HG03066 (cell line): ENCODE data around the gene DSCAML1.

Source experiments
- ATAC-seq: cut with Tn5 transposase; IDR thresholded peaks from one replicate; pipeline ENCODE4 v1.9.1; 2021; ENCODE audit warnings: low read depth; ENCODE audit not compliant: unreplicated experiment

DSCAML1 gene

GRCh38 chr11:117643606-117644300 lies 153.3 kb downstream of the DSCAML1 start:
- no peak for ATAC-seq

GRCh38 chr11:117642835-117643234 lies 154.2 kb downstream of the DSCAML1 start:
- no peak for ATAC-seq

GRCh38 chr11:117642396-117642795 lies 154.6 kb downstream of the DSCAML1 start:
- no peak for ATAC-seq

GRCh38 chr11:117641008-117641915 lies 155.8 kb downstream of the DSCAML1 start:
- ATAC-seq: no peak

- no peak for ATAC-seq
Measured at GRCh38 chr11:117640041-117640440, 157.0 kb downstream of the DSCAML1 start.

GRCh38 chr11:117639601-117640000 lies 157.4 kb downstream of the DSCAML1 start:
- no peak for ATAC-seq

- ATAC-seq: no peak
Measured at GRCh38 chr11:117638911-117639543, 158.0 kb downstream of the DSCAML1 start.

- no peak for ATAC-seq
Measured at GRCh38 chr11:117634756-117635603, 162.0 kb downstream of the DSCAML1 start.

GRCh38 chr11:117633976-117634755 lies 162.8 kb downstream of the DSCAML1 start:
- no peak for ATAC-seq

GRCh38 chr11:117633186-117633754 lies 163.7 kb downstream of the DSCAML1 start:
- no peak for ATAC-seq

- ATAC-seq: no peak
Measured at GRCh38 chr11:117632306-117632705, 164.7 kb downstream of the DSCAML1 start.

GRCh38 chr11:117631336-117632140 lies 165.5 kb downstream of the DSCAML1 start:
- ATAC-seq: no peak

- no peak for ATAC-seq
Measured at GRCh38 chr11:117629891-117630538, 167.0 kb downstream of the DSCAML1 start.

GRCh38 chr11:117629146-117629545 lies 167.9 kb downstream of the DSCAML1 start:
- ATAC-seq: no peak

- no peak for ATAC-seq
Measured at GRCh38 chr11:117627259-117627658, 169.8 kb downstream of the DSCAML1 start.

- ATAC-seq: no peak
Measured at GRCh38 chr11:117626576-117626975, 170.4 kb downstream of the DSCAML1 start.

GRCh38 chr11:117625237-117625636 lies 171.8 kb downstream of the DSCAML1 start:
- ATAC-seq: no peak

GRCh38 chr11:117623831-117624271 lies 173.2 kb downstream of the DSCAML1 start:
- no peak for ATAC-seq
